NCI-H1048 (cell line): ENCODE results near the gene ROR1.
"Not testable (repeated sequence)": the region's sequence is repeated elsewhere in the genome, so short reads cannot be mapped to it uniquely, and the experiment has no call there.

ENCODE experiments used
- DNase-seq: peaks from one replicate; lab custom pipeline; 2025; lab: John Stamatoyannopoulos, UW

Gene ROR1

GRCh38 chr1:63759778-63760177 is 14.0 kb upstream of the ROR1 start:
- no peak for DNase-seq

- DNase-seq = no peak
These were observed 3.4 kb upstream of the ROR1 start for GRCh38 chr1:63770381-63770780.

- no peak for DNase-seq
These were observed 1.6 kb upstream of the ROR1 start for GRCh38 chr1:63772201-63772600.

GRCh38 chr1:63772876-63773275 is 941 bp upstream of the ROR1 start:
- no peak for DNase-seq

- DNase-seq = no peak
These were observed 362 bp upstream of the ROR1 start for GRCh38 chr1:63773496-63773814.

GRCh38 chr1:63774617-63775417 is 1.0 kb downstream of the ROR1 start:
- no peak for DNase-seq

GRCh38 chr1:63775418-63776127 is 1.8 kb downstream of the ROR1 start:
- no peak for DNase-seq

GRCh38 chr1:63777286-63777685 is 3.5 kb downstream of the ROR1 start:
- no peak for DNase-seq

- DNase-seq = no peak
These were observed 4.4 kb downstream of the ROR1 start for GRCh38 chr1:63777965-63778880.

- DNase-seq = no peak
These were observed 5.8 kb downstream of the ROR1 start for GRCh38 chr1:63779338-63780211.

- DNase-seq = no peak
These were observed 6.7 kb downstream of the ROR1 start for GRCh38 chr1:63780565-63780964.

- DNase-seq = no peak
These were observed 9.2 kb downstream of the ROR1 start for GRCh38 chr1:63782982-63783381.

- DNase-seq = no peak
These were observed 10.3 kb downstream of the ROR1 start for GRCh38 chr1:63784083-63784482.

GRCh38 chr1:63784489-63785390 is 10.9 kb downstream of the ROR1 start:
- DNase-seq = no peak

GRCh38 chr1:63787270-63787669 is 13.5 kb downstream of the ROR1 start:
- DNase-seq = not testable (repeated sequence)

GRCh38 chr1:63787875-63788274 is 14.1 kb downstream of the ROR1 start:
- DNase-seq = no peak

- DNase-seq = no peak
These were observed 16.2 kb downstream of the ROR1 start for GRCh38 chr1:63789856-63790605.

GRCh38 chr1:63790989-63791388 is 17.2 kb downstream of the ROR1 start:
- no peak for DNase-seq

- no peak for DNase-seq
These were observed 18.3 kb downstream of the ROR1 start for GRCh38 chr1:63792152-63792551.

- DNase-seq = no peak
These were observed 20.0 kb downstream of the ROR1 start for GRCh38 chr1:63793741-63794240.
